ENCODE data around the gene SEMA3C.

DNA sequence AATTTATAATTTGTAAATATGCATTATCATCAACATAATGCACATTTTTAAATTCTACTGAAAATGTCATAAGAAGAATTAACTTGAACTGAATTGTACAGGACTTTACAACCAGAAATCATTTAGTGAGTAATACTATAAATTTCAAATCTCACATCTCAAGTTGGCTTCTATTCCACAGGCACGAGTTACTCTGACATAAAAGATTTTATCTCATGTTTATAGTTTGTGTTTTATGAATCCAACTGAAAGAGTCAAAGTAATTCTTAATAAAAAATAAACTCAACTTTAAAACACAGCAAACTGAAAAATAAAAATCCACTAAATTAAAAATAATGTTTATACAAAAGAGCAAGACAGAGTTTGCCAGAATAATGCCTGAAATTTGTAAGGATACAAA is 151.2 kb downstream of the SEMA3C start:
- TF ChIP-seq, protein P1, sequence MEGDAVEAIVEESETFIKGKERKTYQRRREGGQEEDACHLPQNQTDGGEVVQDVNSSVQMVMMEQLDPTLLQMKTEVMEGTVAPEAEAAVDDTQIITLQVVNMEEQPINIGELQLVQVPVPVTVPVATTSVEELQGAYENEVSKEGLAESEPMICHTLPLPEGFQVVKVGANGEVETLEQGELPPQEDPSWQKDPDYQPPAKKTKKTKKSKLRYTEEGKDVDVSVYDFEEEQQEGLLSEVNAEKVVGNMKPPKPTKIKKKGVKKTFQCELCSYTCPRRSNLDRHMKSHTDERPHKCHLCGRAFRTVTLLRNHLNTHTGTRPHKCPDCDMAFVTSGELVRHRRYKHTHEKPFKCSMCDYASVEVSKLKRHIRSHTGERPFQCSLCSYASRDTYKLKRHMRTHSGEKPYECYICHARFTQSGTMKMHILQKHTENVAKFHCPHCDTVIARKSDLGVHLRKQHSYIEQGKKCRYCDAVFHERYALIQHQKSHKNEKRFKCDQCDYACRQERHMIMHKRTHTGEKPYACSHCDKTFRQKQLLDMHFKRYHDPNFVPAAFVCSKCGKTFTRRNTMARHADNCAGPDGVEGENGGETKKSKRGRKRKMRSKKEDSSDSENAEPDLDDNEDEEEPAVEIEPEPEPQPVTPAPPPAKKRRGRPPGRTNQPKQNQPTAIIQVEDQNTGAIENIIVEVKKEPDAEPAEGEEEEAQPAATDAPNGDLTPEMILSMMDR (IDR thresholded peaks at IDR 0.05; ENCODE audit: insufficient read depth, low read length) = no peak
- TF ChIP-seq GABPA (IDR thresholded peaks at IDR 0.05; ENCODE audit: low read depth) = no peak
